Gastroesophageal sphincter (tissue), 4 donors: Measurements from ENCODE around the gene FAM171A2. TPM values are rescaled to one million over a fixed set of nuclear protein-coding genes. Genes with fewer than 3 reads are reported as not detected.

ENCODE experiments used
- ATAC-seq: fragments of 150-250 bp; one replicate; pipeline ENCODE4 v1.9.1; 2016; ENCODE audit warnings: mild to moderate bottlenecking, moderate library complexity
- H3K27ac ChIP-seq, 4 donors: fragments of 200-600 bp; sonication (generic) in 3 of 4; 1 replicate in 3 of 4; 2 replicates in 1 of 4; pipeline ENCODE4 v1.5.1; 2016 to 2019
- H3K27me3 ChIP-seq: fragments of 200-600 bp; sonication (generic); one replicate; pipeline ENCODE4 v1.5.1; 2019
- H3K36me3 ChIP-seq, 2 donors: fragments of 200-600 bp; sonication (generic); one replicate each; pipeline ENCODE4 v1.5.1; 2019; ENCODE audit warnings: control low read depth in 1 of 2
- H3K4me1 ChIP-seq, 3 donors: fragments of 200-600 bp; sonication (generic); 1 replicate in 2 of 3; 2 replicates in 1 of 3; pipeline ENCODE4 v1.5.1; 2016 to 2019; ENCODE audit warnings: control low read depth in 2 of 3
- H3K4me3 ChIP-seq, 2 donors: fragments of 200-600 bp; sonication (generic); one replicate each; pipeline ENCODE4 v1.5.1; 2019; ENCODE audit warnings: mild to moderate bottlenecking in 1 of 2, moderate library complexity in 1 of 2
- H3K9me3 ChIP-seq, 3 donors: fragments of 200-600 bp; sonication (generic); one replicate each; pipeline ENCODE4 v1.5.1; 2017 to 2019; ENCODE audit warnings: control low read depth in 2 of 3
- CTCF ChIP-seq, 4 experiments: fragments of 200-600 bp in 2 of 4; fragments of 450-650 bp in 2 of 4; sonication (generic) in 1 of 4; IDR thresholded peaks; one replicate each; pipeline ENCODE4 v1.5.1; 2017 to 2019; ENCODE audit warnings: antibody characterized with exemption in 4 of 4, mild to moderate bottlenecking in 2 of 4, moderate library complexity in 2 of 4
- EP300 ChIP-seq: sonication (generic); formaldehyde crosslinking; IDR thresholded peaks from one replicate; pipeline ENCODE4 v1.6.1; 2017; ENCODE audit warnings: antibody characterized with exemption, mild to moderate bottlenecking
- POLR2A ChIP-seq, 2 donors: fragments of 450-650 bp; IDR thresholded peaks; one replicate each; pipeline ENCODE4 v1.6.1; 2017; ENCODE audit warnings: antibody characterized with exemption in 2 of 2, mild to moderate bottlenecking in 2 of 2, moderate library complexity in 1 of 2
- POLR2AphosphoS5 ChIP-seq: sonication (generic); formaldehyde crosslinking; IDR thresholded peaks from one replicate; pipeline ENCODE4 v1.6.1; 2017; ENCODE audit warnings: antibody characterized with exemption
- WGBS, 2 donors: methylation state at CpG; one replicate each; pipeline ENCODE4 v1.1.5; 2018; ENCODE audit warnings: low coverage in 1 of 2; 5-methylcytosine and 5-hydroxymethylcytosine counted together
- total RNA-seq, 4 donors: library from RNA; depleted of rRNA; stranded (reverse); fragments of >200 nt; gene quantifications; one replicate each; pipeline ENCODE4 v1.1.0, GENCODE V29; 2016

FAM171A2 gene
- total RNA-seq, 4 donors from 2014 or later: 0.50 to 3.0 (median 2.3) TPM; not detected in 1

- no peak overlapping the region for H3K4me3 ChIP-seq
- no peak overlapping the region for H3K27ac ChIP-seq
- TF ChIP-seq POLR2AphosphoS5: no peak
- TF ChIP-seq POLR2A (IDR thresholded peaks at IDR 0.05): no peak
- TF ChIP-seq CTCF (IDR thresholded peaks at IDR 0.05): no peak
- no peak for TF ChIP-seq EP300
- H3K4me1 ChIP-seq: peaks cover 0 to 27% (median 10%) of the 10 kb centered on the region in 3 donors
- ATAC-seq: no peak
- no peaks in the 10 kb centered on the region for H3K9me3 ChIP-seq
- H3K27me3 ChIP-seq: peaks cover 60% of the 10 kb centered on the region
- peaks cover 0 to 4% of the 10 kb centered on the region in 2 donors for H3K36me3 ChIP-seq
- 65 to 70% methylated on average over 3 to 5 of the region's 7 CpGs for WGBS, 2 donors
Measured at GRCh38 chr17:44314031-44314430, 49.6 kb downstream of the FAM171A2 start.

- no peak overlapping the region for H3K27ac ChIP-seq
- no peak overlapping the region for H3K4me3 ChIP-seq
- H3K9me3 ChIP-seq: no peaks in the 10 kb centered on the region
- H3K4me1 ChIP-seq: peaks cover 0 to 42% (median 22%) of the 10 kb centered on the region in 3 donors
- H3K27me3 ChIP-seq: peaks cover 55% of the 10 kb centered on the region
- 63 to 64% methylated on average over 5 to 11 of the region's 17 CpGs for WGBS, 2 donors
- TF ChIP-seq CTCF (IDR thresholded peaks at IDR 0.05): no peak
- TF ChIP-seq POLR2AphosphoS5: no peak
- TF ChIP-seq POLR2A (IDR thresholded peaks at IDR 0.05): no peak
- TF ChIP-seq EP300: no peak
- ATAC-seq: no peak
- no peaks in the 10 kb centered on the region for H3K36me3 ChIP-seq
Measured at GRCh38 chr17:44312396-44313104, 51.1 kb downstream of the FAM171A2 start.

GRCh38 chr17:44311562-44312181 lies 52.0 kb downstream of the FAM171A2 start:
- no peaks in the 10 kb centered on the region for H3K36me3 ChIP-seq
- ATAC-seq: no peak
- TF ChIP-seq POLR2A (IDR thresholded peaks at IDR 0.05) (no peak), EP300 (no peak), POLR2AphosphoS5 (no peak), CTCF (IDR thresholded peaks at IDR 0.05) (no peak)
- H3K27me3 ChIP-seq: peaks cover 46% of the 10 kb centered on the region
- H3K4me3 ChIP-seq: no peak overlapping the region
- H3K27ac ChIP-seq: no peak overlapping the region
- H3K9me3 ChIP-seq: no peaks in the 10 kb centered on the region
- no CpG with 5 or more reads among the region's 5 CpGs for WGBS, 2 donors
- peaks cover 0 to 46% (median 24%) of the 10 kb centered on the region in 3 donors for H3K4me1 ChIP-seq

- Histone ChIP-seq H3K9me3 (no peaks in the 10 kb centered on the region), H3K27me3 (peaks cover 37% of the 10 kb centered on the region), H3K27ac (no peak overlapping the region), H3K36me3 (no peaks in the 10 kb centered on the region), H3K4me3 (no peak overlapping the region), H3K4me1 (peaks cover 0 to 38% (median 23%) of the 10 kb centered on the region in 3 donors)
- no peak for TF ChIP-seq CTCF (IDR thresholded peaks at IDR 0.05)
- TF ChIP-seq POLR2AphosphoS5: no peak
- no peak for TF ChIP-seq EP300
- no peak for TF ChIP-seq POLR2A (IDR thresholded peaks at IDR 0.05)
- 60 to 68% methylated on average over 1 to 2 of the region's 10 CpGs for WGBS, 2 donors
- ATAC-seq: no peak
Measured at GRCh38 chr17:44310609-44311376, 52.9 kb downstream of the FAM171A2 start.
